Astrocyte (in vitro differentiated cells and primary cell): ENCODE results near the gene SLC37A1.

Source experiments
- CTCF ChIP-seq: IDR thresholded peaks from 2 replicates; pipeline ENCODE4 v1.5.1; 2011; ENCODE audit warnings: low read depth, mild to moderate bottlenecking, inconsistent platforms, low read length, moderate library complexity; ENCODE audit not compliant: insufficient read depth
- EZH2 ChIP-seq: IDR thresholded peaks from 2 replicates; pipeline ENCODE4 v1.6.1; 2012; ENCODE audit warnings: mild to moderate bottlenecking, low read length, inconsistent platforms; ENCODE audit not compliant: insufficient read depth

- TF ChIP-seq CTCF (no peak), EZH2 (no peak)
These were observed 54.2 kb downstream of the SLC37A1 start for GRCh38 chr21:42567861-42568260.
